ENCODE results near the gene RGS6.
A peak's percentile ranks its signal among the peaks of the same experiment; 100 is the strongest.

RGS6 gene

DNA sequence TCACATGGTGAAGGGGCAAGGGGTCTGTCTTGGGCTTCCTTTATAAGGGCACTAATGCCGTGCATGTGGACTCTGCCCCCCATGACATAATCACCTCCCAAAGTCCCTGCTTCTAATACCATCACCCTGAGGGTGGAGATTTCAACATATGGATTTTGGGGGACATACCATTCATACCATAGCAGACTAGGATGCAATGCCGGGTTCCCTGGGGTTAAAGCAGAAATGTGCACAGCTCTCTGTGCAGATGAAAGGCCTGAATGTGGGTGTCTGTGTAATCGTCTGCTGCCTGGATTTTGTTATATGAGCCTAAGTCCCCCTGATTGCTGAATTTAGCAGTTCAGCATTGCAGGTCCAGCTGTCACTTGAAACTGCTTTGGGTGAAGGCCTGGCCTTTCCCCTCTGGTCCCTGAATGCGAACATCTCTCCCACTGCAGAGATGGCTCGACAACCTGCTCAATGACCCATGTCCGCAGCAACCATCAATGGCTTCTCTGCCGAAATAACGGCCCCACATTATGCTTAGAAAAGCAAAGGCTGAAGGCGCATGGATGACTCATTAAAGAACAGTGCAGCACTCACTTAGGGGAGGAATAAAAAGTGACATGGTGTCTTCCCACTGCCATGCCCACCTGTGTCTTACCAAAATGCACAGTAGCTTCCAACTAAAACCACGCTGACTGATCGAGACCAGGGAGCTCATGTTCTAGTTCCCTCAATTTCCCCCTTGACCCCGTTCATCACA lies 675.3 kb downstream of the RGS6 start:
- DNase-seq (ENCODE audit: low spot score), result no peak

DNA sequence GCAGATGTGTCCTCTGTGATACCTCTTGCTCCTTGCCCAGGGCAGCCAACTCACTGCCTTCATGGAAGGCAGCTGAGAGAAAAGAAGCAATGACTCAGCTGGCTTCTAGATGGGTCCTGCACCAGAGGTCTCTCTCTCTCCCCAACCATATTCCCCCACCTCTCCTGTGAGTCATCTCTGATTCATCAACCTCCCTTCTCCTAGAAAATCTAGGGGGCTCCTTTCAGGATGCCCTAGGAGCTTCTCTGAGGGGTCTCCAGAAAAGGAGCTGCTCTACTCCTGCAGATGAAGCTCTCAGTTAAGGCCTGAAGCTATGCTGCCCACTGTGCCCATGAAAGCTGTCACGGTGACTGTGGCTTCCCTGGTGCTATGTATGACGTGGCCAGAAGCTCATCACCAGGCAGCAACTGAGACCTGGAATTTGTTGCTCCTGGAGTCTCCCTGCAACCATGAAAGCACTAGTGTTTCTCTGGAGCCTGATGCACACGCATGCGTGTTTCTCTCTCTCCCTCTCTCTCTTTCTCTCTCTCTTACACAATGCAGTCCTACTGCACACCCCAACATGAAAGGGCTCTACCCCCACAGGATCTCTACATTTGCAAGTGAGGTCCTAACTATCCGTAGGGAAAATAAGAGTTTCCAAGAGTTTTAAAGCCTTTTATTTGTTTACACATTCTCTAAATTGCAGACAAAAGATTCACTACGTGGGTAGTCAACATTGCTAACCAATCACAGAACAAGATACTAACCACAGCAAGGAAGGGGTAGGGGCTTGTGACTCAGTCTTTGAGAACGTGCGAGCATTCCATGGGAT lies 676.4 kb downstream of the RGS6 start:
- peak; percentile 90 for DNase-seq (ENCODE audit: low spot score)

DNA sequence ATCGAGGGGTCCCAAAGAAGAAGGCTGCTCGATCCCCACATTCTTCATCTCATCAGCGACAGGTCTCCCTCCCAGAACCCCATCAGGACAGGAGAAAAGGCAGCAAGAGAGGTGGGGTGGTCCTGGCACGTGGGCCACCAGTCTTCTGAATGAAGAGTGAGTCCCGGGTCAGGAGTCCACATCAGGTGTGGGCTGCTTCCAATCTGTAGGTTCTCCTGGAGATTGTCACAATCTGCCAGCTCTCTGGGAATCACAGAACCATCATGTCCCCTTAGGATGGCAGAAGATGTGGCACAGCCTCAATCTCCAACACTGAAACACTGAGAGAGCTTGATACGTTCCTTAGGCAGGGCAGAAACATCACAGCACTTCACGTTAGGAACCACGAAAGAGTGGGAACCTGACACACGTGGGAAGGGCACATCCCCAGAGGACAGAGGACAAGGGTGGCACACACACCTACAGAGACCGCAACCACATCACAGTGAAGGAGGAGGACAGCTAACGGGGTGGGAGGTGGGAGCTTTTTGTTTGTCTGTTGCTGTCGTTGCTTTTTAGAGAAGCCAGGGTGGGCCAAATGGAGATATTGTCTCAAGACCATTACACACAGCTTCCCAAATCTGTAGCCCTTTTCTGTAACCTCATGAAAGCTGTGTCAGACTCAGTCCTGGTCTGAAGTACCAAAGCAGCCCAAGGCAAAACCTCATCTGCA lies 677.1 kb downstream of the RGS6 start:
- no peak for DNase-seq (ENCODE audit: low spot score)

DNA sequence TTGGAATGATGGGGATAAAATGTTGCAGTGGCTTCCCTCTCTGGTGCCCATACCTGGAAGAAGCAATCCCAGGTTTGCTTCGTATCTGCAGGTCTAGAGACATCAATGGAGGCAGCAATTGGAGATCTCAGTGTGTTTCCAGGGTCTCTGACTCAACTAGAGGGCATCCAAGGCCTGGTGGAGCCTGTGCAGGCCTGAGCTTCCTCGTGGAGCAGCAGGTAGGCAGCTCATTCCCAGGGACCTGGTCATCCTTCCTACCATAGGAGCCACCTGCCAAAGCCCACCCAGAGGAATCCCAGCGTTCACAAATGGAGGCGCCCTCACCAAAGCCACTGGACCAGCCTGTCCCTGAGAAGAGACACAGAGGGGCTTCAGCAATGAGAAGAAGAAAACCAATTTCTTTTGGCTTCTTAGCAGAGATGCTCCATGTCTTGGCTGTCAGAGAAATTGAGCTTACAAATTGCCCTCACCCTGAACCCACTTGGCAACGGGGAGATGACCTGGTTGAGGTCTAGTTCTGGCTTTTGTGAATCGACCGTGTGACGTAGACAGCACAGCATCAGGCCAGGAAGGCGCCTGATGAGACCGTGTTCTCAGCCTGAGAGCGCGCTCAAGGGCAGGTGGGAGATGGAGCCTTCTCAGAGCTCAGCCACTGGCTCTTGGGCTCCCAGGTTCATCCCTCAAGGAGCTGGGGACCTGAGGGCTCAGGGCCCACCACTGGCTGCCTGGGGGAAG lies 678.0 kb downstream of the RGS6 start:
- DNase-seq (ENCODE audit: low spot score), result no peak

DNA sequence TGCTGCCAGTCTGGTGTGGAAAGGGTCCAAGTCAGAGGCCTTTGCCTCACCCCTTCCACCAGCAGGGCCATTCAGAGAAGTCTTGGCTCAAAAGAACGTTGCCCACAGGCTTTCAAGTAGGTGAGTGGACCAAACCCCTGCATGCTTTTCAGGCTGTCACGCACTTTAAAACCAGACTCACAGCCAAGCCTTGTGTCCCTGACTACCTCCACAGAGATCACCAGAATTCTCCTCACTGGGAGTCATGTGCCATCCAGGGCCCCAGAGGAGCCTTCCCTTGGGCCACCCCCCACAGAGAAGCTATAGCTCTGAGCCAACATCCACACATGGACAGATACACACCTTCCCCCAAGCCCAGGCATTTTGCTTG lies 678.6 kb downstream of the RGS6 start:
- no peak for DNase-seq (ENCODE audit: low spot score)

DNA sequence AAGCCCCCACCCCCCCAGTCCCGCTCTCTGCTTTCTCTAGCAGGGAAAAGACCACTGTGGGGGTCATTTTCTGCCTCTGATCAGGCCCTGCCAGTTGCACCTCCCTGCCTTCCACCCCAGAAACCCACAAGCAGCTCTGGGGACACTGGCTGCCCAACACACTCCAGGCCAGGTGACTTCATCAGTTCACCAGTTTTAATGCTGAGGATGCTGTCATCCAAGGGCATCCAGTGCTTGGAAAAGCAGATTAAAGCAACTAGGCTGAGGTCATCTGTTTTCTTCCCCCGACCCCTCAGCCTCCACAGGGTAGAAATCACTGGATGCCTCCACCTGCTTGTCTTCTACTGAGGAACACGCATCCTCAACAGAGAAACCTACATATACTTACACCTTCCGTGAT lies 679.3 kb downstream of the RGS6 start:
- no peak for DNase-seq (ENCODE audit: low spot score)

DNA sequence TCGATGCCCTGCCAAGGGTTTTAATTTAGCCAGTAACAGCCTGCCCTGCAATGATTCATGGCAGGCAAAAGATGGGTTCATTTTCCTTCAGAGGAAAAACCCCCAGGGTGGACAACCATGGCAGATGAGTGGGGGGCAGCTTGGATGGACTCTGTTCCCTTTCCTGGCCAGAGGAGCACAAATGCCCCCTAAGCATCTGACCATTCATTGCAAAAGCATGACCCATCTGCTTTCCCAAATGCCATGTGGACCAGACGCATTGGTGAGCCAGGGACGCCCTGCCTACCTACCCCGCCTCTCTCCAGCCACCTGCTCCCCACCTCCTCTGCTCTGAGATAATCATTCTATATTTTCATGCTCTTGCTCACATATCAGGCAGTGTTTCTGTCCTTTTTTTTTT lies 679.8 kb downstream of the RGS6 start:
- no peak for DNase-seq (ENCODE audit: low spot score)

DNA sequence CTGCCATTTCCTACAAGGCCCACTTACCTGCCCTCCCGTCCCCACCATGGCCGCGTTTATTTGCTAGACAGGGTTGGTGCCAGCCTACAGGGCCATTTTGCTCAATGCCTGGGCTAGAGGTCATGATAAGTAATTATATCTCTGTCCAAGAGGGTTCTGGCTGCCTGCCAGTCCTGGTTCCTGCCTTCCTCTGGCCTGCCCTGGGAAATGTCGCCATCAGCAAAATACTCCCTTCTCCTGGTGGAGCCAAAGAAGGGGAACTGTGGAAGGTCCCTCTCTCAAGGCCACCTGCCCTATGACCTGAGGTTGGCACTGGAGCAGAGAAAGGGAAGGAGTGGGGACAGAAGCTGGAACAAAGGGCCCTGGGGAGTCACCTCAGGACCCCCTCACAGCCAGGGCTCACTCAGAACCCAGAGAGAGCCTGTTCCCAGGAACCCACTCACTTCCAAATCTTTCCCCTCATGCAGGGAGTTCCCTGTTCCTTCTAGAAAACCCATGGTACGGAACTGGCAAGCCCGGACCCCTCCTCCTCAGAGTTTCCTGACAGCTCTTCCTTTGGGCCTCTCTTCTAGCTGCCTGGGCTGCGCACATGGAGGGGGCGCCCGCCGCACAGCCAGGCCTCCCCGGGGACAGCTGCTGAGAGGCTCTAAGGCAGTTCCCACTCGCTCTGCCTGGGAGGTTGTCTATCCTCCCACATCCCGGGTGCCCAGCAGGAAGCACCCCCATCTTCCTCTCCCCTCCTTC lies 681.2 kb downstream of the RGS6 start:
- DNase-seq (ENCODE audit: low spot score), result no peak

DNA sequence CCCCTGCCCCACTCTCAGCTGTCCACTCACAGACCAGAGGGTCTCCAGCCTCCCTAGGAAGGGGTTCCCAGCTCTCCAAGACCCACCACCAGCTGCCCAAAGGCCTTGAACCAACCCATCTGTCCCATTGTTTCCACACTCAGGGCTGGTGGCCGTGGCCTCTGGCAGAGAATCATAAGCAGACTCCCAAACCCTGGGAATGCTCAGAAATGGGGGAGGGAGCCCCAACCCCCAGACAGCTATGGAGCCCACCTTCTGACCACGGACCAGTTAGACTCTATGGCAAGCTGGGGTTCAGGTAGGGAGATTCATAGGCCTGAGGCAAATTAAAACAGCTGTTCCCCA lies 681.7 kb downstream of the RGS6 start:
- DNase-seq (ENCODE audit: low spot score), result no peak

DNA sequence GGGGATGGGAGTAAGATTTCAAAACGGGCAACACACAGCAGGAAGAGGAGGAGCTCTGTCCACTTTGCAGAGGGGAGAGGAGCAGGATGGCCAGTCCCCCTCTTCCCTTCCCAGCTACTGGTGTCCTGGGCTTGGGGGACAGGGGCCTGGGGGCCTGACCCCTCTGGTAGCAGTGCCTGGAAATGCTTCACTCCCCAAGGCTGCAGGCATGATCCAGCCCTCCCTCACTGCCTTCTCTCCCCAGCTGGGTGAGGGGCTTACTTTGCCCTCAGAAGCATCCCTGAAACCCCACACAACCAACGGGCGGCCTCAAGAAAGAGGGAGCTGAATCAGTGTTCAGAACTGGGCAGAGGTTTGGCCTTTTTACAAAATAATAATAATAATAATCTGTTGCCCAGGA lies 682.1 kb downstream of the RGS6 start:
- no peak for DNase-seq (ENCODE audit: low spot score)

DNA sequence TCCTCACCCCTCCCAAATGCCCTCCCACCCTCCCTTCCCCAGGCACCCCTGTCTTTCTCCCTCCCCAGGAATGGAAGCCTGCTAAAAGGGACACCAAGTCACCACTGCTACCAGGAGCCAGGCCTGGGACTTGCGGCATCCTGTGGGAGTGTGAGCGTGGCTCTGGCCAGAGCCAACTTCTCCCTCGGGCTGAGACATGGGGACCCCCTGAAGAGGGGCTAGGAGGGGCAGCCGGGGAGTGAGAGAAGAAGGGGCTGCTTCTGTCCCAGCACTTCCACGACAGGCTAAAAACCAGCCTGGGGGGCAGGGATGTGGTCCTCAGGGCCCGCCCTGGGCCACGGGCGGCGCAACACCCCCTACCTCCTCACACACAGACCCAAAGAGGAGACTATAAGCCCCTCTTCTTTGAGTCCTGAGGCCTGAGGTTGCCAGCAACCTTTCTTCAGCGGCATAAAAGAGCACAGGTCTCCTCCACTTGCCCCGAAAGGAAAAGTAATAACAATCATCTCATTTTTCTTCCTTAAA lies 682.7 kb downstream of the RGS6 start:
- no peak for DNase-seq (ENCODE audit: low spot score)

DNA sequence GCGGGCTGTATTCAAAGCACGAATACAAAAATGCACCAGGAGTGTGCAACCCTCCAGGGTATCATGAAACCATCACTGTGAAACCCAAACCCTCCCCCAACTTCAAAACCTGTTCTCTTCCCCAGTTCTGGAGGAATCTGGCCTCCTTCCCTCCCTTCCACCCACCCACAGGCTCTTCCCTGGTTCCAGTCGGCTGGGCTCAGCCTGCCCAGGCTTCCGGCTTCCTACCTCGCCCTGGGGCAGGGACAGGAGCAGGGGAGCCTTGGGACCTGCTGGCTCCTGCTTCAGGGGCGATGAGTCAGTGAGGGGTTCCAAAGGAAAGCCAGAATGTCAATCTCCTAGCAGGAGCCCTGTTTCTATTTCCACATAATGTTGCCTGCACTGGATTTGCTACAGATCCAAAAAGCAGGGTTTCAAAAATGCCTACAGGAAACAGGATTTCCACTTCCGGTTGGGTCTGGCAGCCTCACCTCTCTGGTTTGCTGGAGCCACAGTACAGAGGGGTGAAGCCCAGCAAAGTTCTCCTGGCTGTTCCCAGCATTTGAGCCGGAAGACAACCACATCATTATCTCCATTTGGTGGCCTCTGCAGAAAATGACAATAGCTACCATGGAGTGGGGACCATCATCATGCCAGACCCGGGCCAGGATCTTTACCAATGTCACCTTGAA lies 683.4 kb downstream of the RGS6 start:
- no peak for DNase-seq (ENCODE audit: low spot score)
